ENCODE data around the gene CTNNBL1. TPM values are rescaled to one million over a fixed set of nuclear protein-coding genes. Genes with fewer than 3 reads are reported as not detected.

Gene CTNNBL1
- total and polyA plus RNA-seq, 7 donors: 26.7 to 44.0 (median 37.9) TPM

DNA sequence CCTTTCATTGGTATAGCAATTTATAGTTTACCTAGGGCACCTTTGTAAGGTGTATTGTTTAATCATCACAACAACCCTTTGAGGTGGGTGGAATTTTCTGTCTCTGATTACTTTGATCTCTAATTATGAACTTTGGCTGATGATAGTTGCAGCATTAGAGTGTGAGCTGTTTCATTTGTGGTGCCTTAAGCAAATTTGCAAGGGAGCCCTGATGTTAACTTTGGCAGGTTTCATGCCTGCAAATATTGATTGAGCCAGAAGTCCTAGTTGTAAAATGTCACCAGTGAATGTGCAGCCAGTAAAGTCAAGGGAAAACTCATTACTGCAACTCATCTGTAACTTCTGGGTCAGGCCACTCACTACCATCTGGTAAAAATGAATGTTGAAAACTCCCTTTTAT is 29.8 kb downstream of the CTNNBL1 start:
- H3K36me3 ChIP-seq (ENCODE audit: insufficient read depth in 1 of 2, low read depth in 1 of 2): no peaks in the 10 kb centered on the region
- peaks cover 6% of the 10 kb centered on the region for H3K9me3 ChIP-seq
- peaks cover 32% of the 10 kb centered on the region for H3K4me1 ChIP-seq
- DNase-seq: no peak
- ATAC-seq: no peak
- H3K27me3 ChIP-seq (ENCODE audit: insufficient read depth in 3 of 3, low read length in 2 of 3): no peaks in the 10 kb centered on the region
- TF ChIP-seq, protein P1, sequence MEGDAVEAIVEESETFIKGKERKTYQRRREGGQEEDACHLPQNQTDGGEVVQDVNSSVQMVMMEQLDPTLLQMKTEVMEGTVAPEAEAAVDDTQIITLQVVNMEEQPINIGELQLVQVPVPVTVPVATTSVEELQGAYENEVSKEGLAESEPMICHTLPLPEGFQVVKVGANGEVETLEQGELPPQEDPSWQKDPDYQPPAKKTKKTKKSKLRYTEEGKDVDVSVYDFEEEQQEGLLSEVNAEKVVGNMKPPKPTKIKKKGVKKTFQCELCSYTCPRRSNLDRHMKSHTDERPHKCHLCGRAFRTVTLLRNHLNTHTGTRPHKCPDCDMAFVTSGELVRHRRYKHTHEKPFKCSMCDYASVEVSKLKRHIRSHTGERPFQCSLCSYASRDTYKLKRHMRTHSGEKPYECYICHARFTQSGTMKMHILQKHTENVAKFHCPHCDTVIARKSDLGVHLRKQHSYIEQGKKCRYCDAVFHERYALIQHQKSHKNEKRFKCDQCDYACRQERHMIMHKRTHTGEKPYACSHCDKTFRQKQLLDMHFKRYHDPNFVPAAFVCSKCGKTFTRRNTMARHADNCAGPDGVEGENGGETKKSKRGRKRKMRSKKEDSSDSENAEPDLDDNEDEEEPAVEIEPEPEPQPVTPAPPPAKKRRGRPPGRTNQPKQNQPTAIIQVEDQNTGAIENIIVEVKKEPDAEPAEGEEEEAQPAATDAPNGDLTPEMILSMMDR (IDR thresholded peaks at IDR 0.05): no peak
- no peak overlapping the region for H3K4me3 ChIP-seq
- H3K27ac ChIP-seq: no peak overlapping the region
- intact Hi-C loops (cut with DNase I): no loop called here

DNA sequence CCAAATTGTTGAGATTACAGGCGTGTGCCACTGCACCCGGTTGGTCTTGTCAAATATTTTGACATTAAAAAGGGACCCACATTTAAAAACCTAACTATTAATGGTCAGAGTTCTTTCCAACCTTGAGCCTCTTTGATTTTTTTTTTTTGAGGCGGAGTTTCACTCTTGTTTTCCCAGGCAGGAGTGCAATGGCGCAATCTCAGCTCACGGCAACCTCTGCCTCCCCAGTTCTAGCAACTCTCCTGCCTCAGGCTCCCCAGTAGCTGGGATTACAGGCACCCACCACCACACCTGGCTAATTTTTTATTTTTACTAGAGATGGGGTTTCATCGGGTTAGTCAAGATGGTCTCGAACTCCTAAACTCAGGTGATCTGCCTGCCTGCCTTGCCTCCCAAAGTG is 31.3 kb downstream of the CTNNBL1 start:
- Histone ChIP-seq H3K36me3 (ENCODE audit: insufficient read depth in 1 of 2, low read depth in 1 of 2) (no peaks in the 10 kb centered on the region), H3K27me3 (ENCODE audit: insufficient read depth in 3 of 3, low read length in 2 of 3) (no peaks in the 10 kb centered on the region), H3K9me3 (peaks cover 6% of the 10 kb centered on the region), H3K4me3 (no peak overlapping the region), H3K4me1 (peaks cover 45% of the 10 kb centered on the region), H3K27ac (no peak overlapping the region)
- ATAC-seq (no peak), DNase-seq (no peak)
- WGBS, 3 donors: 93 to 94% (median 94%) methylated on average over 7 of the region's 7 CpGs
- intact Hi-C loops (cut with DNase I): no loop called here
- TF ChIP-seq, protein P1 (IDR thresholded peaks at IDR 0.05): no peak

DNA sequence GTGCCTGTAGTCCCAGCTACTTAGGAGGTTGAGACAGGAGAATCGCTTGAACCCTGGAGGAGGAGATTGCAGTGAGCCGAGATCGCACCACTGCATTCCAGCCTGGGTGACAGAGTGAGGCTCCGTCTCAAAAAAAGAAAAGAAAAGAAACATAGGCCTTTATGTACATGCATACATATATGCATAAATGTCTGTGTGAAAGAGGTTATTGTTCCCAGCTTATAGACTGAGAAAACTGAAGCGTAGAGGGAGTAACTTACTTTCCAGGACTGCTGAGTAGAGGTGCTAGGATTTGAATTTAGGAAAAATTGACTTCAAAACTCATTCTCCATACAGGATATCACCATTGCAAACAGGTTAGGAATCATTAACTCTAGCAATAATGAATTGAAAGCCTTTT is 32.0 kb downstream of the CTNNBL1 start:
- 79 to 88% (median 83%) methylated on average over 5 of the region's 5 CpGs for WGBS, 3 donors
- H3K36me3 ChIP-seq (ENCODE audit: insufficient read depth in 1 of 2, low read depth in 1 of 2): no peaks in the 10 kb centered on the region
- no peaks in the 10 kb centered on the region for H3K27me3 ChIP-seq (ENCODE audit: insufficient read depth in 3 of 3, low read length in 2 of 3)
- H3K4me1 ChIP-seq: peaks cover 51% of the 10 kb centered on the region
- ATAC-seq (no peak), DNase-seq (no peak)
- peak overlapping the region; percentile 7 for H3K4me3 ChIP-seq
- H3K9me3 ChIP-seq: peaks cover 6% of the 10 kb centered on the region
- TF ChIP-seq, protein P1 (IDR thresholded peaks at IDR 0.05): no peak
- intact Hi-C loops (cut with DNase I): no loop called here
- peak overlapping the region; percentile 76 for H3K27ac ChIP-seq

DNA sequence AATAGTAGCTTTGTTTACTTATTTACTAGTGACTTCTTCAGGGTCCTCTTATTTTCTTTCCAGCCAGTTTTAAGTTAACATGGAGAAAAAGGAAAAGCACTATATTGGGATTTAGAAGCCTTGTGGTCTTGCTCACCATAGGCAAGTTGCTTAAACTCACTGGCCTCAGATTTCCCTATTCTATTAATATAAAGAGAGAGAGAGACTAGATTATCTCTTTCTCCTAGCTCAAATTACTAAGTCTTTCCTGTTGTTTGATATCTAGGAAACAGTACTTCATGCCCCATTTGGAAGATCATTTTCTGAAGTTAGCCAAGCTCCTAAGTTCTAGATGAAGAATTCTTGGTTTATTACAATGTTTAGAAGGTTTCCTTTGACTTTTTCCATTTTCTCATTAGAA is 32.5 kb downstream of the CTNNBL1 start:
- peaks cover 6% of the 10 kb centered on the region for H3K9me3 ChIP-seq
- TF ChIP-seq, protein P1 (IDR thresholded peaks at IDR 0.05): no peak
- DNase-seq (no peak), ATAC-seq (peak; percentile 47 to 77 (median 64))
- no peaks in the 10 kb centered on the region for H3K36me3 ChIP-seq (ENCODE audit: insufficient read depth in 1 of 2, low read depth in 1 of 2)
- no peaks in the 10 kb centered on the region for H3K27me3 ChIP-seq (ENCODE audit: insufficient read depth in 3 of 3, low read length in 2 of 3)
- intact Hi-C loops (cut with DNase I): no loop called here
- H3K4me3 ChIP-seq: no peak overlapping the region
- H3K27ac ChIP-seq: peak overlapping the region; percentile 76
- H3K4me1 ChIP-seq: peaks cover 51% of the 10 kb centered on the region
